CD4-positive, alpha-beta T cell treated with Interleukin-17A for 1 hour (primary cell): ENCODE data around the gene ALG10.
"Not testable (repeated sequence)": the region's sequence is repeated elsewhere in the genome, so short reads cannot be mapped to it uniquely, and the experiment has no call there.

Experiments used
- DNase-seq: peaks from one replicate; pipeline ENCODE4 v3.0.0-alpha.2; 2020

The ALG10 gene

GRCh38 chr12:34022079-34022830 is at the start of gene ALG10:
TSS of gene ALG10 (plus strand) at chr12:34022496. CDS start at chr12:34022600, 104 bp downstream.
- DNase-seq: peak; percentile 98

GRCh38 chr12:33972884-33973283 is 49.4 kb upstream of the ALG10 start:
- DNase-seq: not testable (repeated sequence)

- no peak for DNase-seq
Observed at GRCh38 chr12:33977887-33978286, 44.4 kb upstream of the ALG10 start.

- no peak for DNase-seq
Observed at GRCh38 chr12:33988197-33988805, 34.0 kb upstream of the ALG10 start.

GRCh38 chr12:33988913-33989312 is 33.4 kb upstream of the ALG10 start:
- no peak for DNase-seq

- DNase-seq: no peak
Observed at GRCh38 chr12:33994857-33995808, 27.2 kb upstream of the ALG10 start.

- DNase-seq: not testable (repeated sequence)
Observed at GRCh38 chr12:34008835-34009234, 13.5 kb upstream of the ALG10 start.

- no peak for DNase-seq
Observed at GRCh38 chr12:34016361-34016760, 5.9 kb upstream of the ALG10 start.

GRCh38 chr12:34021071-34021470 is 1.2 kb upstream of the ALG10 start:
- DNase-seq: no peak

- not testable (repeated sequence) for DNase-seq
Observed at GRCh38 chr12:34027661-34028060, 5.4 kb downstream of the ALG10 start.

- no peak for DNase-seq
Observed at GRCh38 chr12:34030591-34030990, 8.3 kb downstream of the ALG10 start.

- DNase-seq: peak; percentile 49
Observed at GRCh38 chr12:34033628-34034296, 11.5 kb downstream of the ALG10 start.

GRCh38 chr12:34038357-34038756 is 16.1 kb downstream of the ALG10 start:
- not testable (repeated sequence) for DNase-seq

GRCh38 chr12:34046570-34046969 is 24.3 kb downstream of the ALG10 start:
- no peak for DNase-seq

GRCh38 chr12:34047855-34048254 is 25.6 kb downstream of the ALG10 start:
- not testable (repeated sequence) for DNase-seq

GRCh38 chr12:34048714-34049113 is 26.4 kb downstream of the ALG10 start:
- DNase-seq: no peak

GRCh38 chr12:34051486-34051885 is 29.2 kb downstream of the ALG10 start:
- no peak for DNase-seq

- no peak for DNase-seq
Observed at GRCh38 chr12:34054938-34055337, 32.6 kb downstream of the ALG10 start.
